SK-N-MC (cell line): Measurements from ENCODE around the gene TPMT.

Source experiments
- EZH2 ChIP-seq: fragments of 200-600 bp; sonication (generic); IDR thresholded peaks from one replicate; pipeline ENCODE4 v1.6.1; 2017; ENCODE audit warnings: antibody characterized with exemption
- FOXP2 ChIP-seq: optimal IDR thresholded peaks from 2 replicates; pipeline ENCODE3; 2011; ENCODE audit warnings: mild to moderate bottlenecking, moderate library complexity; ENCODE audit not compliant: insufficient read depth; ENCODE audit errors: extremely low read length, control extremely low read depth
- POLR2AphosphoS5 ChIP-seq: IDR thresholded peaks from 2 replicates; pipeline ENCODE4 v1.6.1; 2012; ENCODE audit warnings: mild to moderate bottlenecking, low read depth, low read length, borderline replicate concordance

DNA sequence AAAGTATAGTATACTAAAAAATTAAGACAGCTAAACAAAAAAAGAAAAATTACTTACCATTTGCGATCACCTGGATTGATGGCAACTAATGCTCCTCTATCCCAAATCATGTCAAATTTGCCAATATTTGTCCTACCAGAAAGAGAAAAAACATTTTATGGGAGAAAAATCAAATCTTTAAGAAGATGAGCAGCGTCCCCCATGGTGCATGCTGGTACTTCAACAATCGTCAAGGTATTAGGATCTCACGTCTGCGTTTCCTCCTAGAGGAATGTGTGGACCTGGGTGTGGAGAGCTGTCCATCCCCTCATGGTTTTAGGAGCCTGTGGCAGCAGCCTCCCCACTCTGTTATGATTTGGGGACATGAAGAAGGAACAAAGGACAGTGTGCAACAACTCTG is 16.0 kb downstream of the TPMT start:
- TF ChIP-seq EZH2 (no peak), POLR2AphosphoS5 (no peak), FOXP2 (no peak)
